ENCODE data around the gene AKR7A2. TPM values are rescaled to one million over a fixed set of nuclear protein-coding genes. Genes with fewer than 3 reads are reported as not detected.

The AKR7A2 gene
- total and polyA plus RNA-seq, 2 experiments from 2014 or later = 20.8 to 53.6 TPM

DNA sequence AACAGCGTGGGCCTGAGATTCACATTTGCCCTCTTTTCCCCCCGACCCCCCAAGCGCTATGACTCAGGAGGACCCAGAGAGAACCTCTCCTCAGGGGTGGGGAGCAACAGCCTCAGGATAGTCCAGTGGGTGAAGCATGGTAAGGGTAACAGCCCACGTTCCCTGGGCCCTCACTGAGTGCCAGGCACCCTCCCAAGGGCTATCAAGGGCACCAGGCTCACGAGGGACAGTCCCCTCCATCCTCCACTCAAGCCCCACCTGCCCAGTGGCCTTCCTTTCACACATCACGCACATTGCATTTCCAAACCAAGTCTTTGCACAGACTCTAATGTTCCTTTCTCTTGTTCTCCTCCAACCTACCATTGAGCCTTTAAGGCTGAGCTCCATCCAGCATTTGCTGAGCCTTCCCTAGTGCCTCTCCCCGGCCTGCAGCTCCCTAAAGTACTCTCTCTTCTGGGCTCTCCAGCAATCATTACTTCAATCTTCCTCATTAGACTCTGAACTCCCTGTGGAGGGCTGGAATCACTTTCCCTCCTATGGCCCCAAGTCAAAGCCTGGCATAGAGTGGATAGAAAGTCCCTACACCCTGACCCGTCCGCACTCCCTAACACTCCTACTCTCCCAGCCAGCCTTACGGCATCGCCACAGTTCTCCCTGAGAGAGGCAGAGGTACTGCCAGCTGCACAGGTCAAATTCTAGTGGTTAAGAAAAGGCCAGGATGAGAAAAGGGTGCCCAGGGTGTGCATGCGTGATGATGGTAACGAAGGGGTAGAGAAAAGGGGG is 1.0 kb downstream of the AKR7A2 start:
- H3K27me3 Mint-ChIP-seq (ENCODE audit: insufficient read depth, low read depth, poor library complexity) = peaks cover 5% of the 10 kb centered on the region
- no peaks in the 10 kb centered on the region for H3K9me2 ChIP-seq (ENCODE audit: insufficient read depth)
- H3K4me3 ChIP-seq = peak overlapping the region; percentile 92
- ATAC-seq (peak; percentile 19), DNase-seq (ENCODE audit: low spot score) (no peak)
- H3K27ac Mint-ChIP-seq = no peak overlapping the region
- peak overlapping the region; percentile 76 for H2AFZ ChIP-seq
- H3K27me3 ChIP-seq (ENCODE audit: insufficient read depth) = peaks cover 10% of the 10 kb centered on the region
- peak overlapping the region; percentile 84 for H3K4me3 Mint-ChIP-seq
- no peaks in the 10 kb centered on the region for H3K9me3 Mint-ChIP-seq
- no peaks in the 10 kb centered on the region; the same call in 1 of the 2 replicates for H3K79me2 ChIP-seq (replicated peaks; ENCODE audit: insufficient read depth)
- peak overlapping the region; percentile 96 for H3K4me2 ChIP-seq
- H3K36me3 Mint-ChIP-seq (ENCODE audit: low read depth) = peaks cover 20% of the 10 kb centered on the region
- H3K27ac ChIP-seq (ENCODE audit: low read depth) = no peak overlapping the region
- H4K20me1 ChIP-seq (replicated peaks; ENCODE audit: insufficient read depth) = peaks cover 3% of the 10 kb centered on the region; the same call in 1 of the 2 replicates
- no peaks in the 10 kb centered on the region for H3K36me3 ChIP-seq (ENCODE audit: insufficient read depth)
- H3K4me1 ChIP-seq (ENCODE audit: insufficient read depth) = 0 out of 2 replicates have a peak, but pooled peaks cover 8% of the 10 kb centered on the region
- H3K4me1 Mint-ChIP-seq = peaks cover 13% of the 10 kb centered on the region
- no peaks in the 10 kb centered on the region for H3F3A ChIP-seq (replicated peaks; ENCODE audit: low read depth)
- TF ChIP-seq POLR2AphosphoS5 (IDR thresholded peaks at IDR 0.05; ENCODE audit: low read depth) (no peak), ZNF331 (CRISPR knock-in tag; IDR thresholded peaks at IDR 0.05; ENCODE audit: low read depth) (no peak), CREB1 (CRISPR knock-in tag; IDR thresholded peaks at IDR 0.05; ENCODE audit: low read depth) (no peak), EZH2 (IDR thresholded peaks at IDR 0.05; ENCODE audit: low read depth, unreplicated experiment) (no peak), EZH2phosphoT487 (IDR thresholded peaks at IDR 0.05; ENCODE audit: unreplicated experiment) (no peak)
- TF ChIP-seq, protein P1, sequence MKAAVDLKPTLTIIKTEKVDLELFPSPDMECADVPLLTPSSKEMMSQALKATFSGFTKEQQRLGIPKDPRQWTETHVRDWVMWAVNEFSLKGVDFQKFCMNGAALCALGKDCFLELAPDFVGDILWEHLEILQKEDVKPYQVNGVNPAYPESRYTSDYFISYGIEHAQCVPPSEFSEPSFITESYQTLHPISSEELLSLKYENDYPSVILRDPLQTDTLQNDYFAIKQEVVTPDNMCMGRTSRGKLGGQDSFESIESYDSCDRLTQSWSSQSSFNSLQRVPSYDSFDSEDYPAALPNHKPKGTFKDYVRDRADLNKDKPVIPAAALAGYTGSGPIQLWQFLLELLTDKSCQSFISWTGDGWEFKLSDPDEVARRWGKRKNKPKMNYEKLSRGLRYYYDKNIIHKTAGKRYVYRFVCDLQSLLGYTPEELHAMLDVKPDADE (IDR thresholded peaks at IDR 0.05) = no peak
- TF ChIP-seq, protein P2, sequence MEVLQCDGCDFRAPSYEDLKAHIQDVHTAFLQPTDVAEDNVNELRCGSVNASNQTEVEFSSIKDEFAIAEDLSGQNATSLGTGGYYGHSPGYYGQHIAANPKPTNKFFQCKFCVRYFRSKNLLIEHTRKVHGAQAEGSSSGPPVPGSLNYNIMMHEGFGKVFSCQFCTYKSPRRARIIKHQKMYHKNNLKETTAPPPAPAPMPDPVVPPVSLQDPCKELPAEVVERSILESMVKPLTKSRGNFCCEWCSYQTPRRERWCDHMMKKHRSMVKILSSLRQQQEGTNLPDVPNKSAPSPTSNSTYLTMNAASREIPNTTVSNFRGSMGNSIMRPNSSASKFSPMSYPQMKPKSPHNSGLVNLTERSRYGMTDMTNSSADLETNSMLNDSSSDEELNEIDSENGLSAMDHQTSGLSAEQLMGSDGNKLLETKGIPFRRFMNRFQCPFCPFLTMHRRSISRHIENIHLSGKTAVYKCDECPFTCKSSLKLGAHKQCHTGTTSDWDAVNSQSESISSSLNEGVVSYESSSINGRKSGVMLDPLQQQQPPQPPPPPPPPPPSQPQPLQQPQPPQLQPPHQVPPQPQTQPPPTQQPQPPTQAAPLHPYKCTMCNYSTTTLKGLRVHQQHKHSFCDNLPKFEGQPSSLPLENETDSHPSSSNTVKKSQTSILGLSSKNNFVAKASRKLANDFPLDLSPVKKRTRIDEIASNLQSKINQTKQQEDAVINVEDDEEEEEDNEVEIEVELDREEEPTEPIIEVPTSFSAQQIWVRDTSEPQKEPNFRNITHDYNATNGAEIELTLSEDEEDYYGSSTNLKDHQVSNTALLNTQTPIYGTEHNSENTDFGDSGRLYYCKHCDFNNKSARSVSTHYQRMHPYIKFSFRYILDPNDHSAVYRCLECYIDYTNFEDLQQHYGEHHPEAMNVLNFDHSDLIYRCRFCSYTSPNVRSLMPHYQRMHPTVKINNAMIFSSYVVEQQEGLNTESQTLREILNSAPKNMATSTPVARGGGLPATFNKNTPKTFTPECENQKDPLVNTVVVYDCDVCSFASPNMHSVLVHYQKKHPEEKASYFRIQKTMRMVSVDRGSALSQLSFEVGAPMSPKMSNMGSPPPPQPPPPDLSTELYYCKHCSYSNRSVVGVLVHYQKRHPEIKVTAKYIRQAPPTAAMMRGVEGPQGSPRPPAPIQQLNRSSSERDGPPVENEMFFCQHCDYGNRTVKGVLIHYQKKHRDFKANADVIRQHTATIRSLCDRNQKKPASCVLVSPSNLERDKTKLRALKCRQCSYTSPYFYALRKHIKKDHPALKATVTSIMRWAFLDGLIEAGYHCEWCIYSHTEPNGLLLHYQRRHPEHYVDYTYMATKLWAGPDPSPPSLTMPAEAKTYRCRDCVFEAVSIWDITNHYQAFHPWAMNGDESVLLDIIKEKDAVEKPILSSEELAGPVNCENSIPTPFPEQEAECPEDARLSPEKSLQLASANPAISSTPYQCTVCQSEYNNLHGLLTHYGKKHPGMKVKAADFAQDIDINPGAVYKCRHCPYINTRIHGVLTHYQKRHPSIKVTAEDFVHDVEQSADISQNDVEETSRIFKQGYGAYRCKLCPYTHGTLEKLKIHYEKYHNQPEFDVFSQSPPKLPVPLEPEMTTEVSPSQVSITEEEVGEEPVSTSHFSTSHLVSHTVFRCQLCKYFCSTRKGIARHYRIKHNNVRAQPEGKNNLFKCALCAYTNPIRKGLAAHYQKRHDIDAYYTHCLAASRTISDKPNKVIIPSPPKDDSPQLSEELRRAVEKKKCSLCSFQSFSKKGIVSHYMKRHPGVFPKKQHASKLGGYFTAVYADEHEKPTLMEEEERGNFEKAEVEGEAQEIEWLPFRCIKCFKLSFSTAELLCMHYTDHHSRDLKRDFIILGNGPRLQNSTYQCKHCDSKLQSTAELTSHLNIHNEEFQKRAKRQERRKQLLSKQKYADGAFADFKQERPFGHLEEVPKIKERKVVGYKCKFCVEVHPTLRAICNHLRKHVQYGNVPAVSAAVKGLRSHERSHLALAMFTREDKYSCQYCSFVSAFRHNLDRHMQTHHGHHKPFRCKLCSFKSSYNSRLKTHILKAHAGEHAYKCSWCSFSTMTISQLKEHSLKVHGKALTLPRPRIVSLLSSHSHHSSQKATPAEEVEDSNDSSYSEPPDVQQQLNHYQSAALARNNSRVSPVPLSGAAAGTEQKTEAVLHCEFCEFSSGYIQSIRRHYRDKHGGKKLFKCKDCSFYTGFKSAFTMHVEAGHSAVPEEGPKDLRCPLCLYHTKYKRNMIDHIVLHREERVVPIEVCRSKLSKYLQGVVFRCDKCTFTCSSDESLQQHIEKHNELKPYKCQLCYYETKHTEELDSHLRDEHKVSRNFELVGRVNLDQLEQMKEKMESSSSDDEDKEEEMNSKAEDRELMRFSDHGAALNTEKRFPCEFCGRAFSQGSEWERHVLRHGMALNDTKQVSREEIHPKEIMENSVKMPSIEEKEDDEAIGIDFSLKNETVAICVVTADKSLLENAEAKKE (CRISPR knock-in tag; IDR thresholded peaks at IDR 0.05) = no peak
- TF ChIP-seq, protein P3, sequence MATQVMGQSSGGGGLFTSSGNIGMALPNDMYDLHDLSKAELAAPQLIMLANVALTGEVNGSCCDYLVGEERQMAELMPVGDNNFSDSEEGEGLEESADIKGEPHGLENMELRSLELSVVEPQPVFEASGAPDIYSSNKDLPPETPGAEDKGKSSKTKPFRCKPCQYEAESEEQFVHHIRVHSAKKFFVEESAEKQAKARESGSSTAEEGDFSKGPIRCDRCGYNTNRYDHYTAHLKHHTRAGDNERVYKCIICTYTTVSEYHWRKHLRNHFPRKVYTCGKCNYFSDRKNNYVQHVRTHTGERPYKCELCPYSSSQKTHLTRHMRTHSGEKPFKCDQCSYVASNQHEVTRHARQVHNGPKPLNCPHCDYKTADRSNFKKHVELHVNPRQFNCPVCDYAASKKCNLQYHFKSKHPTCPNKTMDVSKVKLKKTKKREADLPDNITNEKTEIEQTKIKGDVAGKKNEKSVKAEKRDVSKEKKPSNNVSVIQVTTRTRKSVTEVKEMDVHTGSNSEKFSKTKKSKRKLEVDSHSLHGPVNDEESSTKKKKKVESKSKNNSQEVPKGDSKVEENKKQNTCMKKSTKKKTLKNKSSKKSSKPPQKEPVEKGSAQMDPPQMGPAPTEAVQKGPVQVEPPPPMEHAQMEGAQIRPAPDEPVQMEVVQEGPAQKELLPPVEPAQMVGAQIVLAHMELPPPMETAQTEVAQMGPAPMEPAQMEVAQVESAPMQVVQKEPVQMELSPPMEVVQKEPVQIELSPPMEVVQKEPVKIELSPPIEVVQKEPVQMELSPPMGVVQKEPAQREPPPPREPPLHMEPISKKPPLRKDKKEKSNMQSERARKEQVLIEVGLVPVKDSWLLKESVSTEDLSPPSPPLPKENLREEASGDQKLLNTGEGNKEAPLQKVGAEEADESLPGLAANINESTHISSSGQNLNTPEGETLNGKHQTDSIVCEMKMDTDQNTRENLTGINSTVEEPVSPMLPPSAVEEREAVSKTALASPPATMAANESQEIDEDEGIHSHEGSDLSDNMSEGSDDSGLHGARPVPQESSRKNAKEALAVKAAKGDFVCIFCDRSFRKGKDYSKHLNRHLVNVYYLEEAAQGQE (IDR thresholded peaks at IDR 0.05; ENCODE audit: unreplicated experiment) = no peak
- TF ChIP-seq, protein P4, sequence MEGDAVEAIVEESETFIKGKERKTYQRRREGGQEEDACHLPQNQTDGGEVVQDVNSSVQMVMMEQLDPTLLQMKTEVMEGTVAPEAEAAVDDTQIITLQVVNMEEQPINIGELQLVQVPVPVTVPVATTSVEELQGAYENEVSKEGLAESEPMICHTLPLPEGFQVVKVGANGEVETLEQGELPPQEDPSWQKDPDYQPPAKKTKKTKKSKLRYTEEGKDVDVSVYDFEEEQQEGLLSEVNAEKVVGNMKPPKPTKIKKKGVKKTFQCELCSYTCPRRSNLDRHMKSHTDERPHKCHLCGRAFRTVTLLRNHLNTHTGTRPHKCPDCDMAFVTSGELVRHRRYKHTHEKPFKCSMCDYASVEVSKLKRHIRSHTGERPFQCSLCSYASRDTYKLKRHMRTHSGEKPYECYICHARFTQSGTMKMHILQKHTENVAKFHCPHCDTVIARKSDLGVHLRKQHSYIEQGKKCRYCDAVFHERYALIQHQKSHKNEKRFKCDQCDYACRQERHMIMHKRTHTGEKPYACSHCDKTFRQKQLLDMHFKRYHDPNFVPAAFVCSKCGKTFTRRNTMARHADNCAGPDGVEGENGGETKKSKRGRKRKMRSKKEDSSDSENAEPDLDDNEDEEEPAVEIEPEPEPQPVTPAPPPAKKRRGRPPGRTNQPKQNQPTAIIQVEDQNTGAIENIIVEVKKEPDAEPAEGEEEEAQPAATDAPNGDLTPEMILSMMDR (conservative IDR thresholded peaks at IDR 0.05; ENCODE audit: low read depth in 2 of 2) = no peak
